Measurements from ENCODE around the gene PCGF3. TPM values are rescaled to one million over a fixed set of nuclear protein-coding genes. Genes with fewer than 3 reads are reported as not detected.
"Not testable (repeated sequence)": the region's sequence is repeated elsewhere in the genome, so short reads cannot be mapped to it uniquely, and the experiment has no call there.

Gene PCGF3
- total RNA-seq, 1 experiment from 2014 or later, result 31.5 TPM

- CTCF ChIA-PET, result no interaction called here
- no TSS peak for BruUV-seq (replicated peaks)
Measured at GRCh38 chr4:729336-730315, 24.0 kb downstream of the PCGF3 start.

GRCh38 chr4:730511-730910 is 24.9 kb downstream of the PCGF3 start:
- H3K4me1 ChIP-seq (ENCODE audit: insufficient read depth, low read length), result no peaks in the 10 kb centered on the region
- H3K27me3 ChIP-seq (ENCODE audit: low read length), result no peaks in the 10 kb centered on the region

More at GRCh38 chr4:729336-730315, 24.0 kb downstream of the PCGF3 start:
- H3K4me1 ChIP-seq (ENCODE audit: insufficient read depth, low read length), result no peaks in the 10 kb centered on the region
- H3K9me3 ChIP-seq (ENCODE audit: low read length), result no peaks in the 10 kb centered on the region
- no peak overlapping the region for H3K4me3 ChIP-seq (ENCODE audit: low read length)
- H2AFZ ChIP-seq (ENCODE audit: low read length), result no peak overlapping the region
- POLR2A ChIA-PET (ENCODE audit: unreplicated experiment), result no interaction called here
- DNase-seq (no peak), ATAC-seq (no peak)
- no peak overlapping the region for H3K4me2 ChIP-seq (ENCODE audit: low read length)
- no peak overlapping the region for H3K9ac ChIP-seq (ENCODE audit: low read length)
- H3K36me3 ChIP-seq (ENCODE audit: low read depth, low read length), result peaks cover 4% of the 10 kb centered on the region
- H3K9me2 ChIP-seq (replicated peaks; ENCODE audit: low read length), result no peaks in the 10 kb centered on the region
- intact Hi-C loops (cut with micrococcal nuclease), result no loop called here
- peaks cover 14% of the 10 kb centered on the region for H3K79me2 ChIP-seq (ENCODE audit: low read length)
- H4K20me1 ChIP-seq (ENCODE audit: low read length), result no peaks in the 10 kb centered on the region
- no peak overlapping the region for H3K27ac ChIP-seq (ENCODE audit: low read length)
- H3K27me3 ChIP-seq (ENCODE audit: low read length), result no peaks in the 10 kb centered on the region
- no peaks in the 10 kb centered on the region for H3F3A ChIP-seq (ENCODE audit: low read length, unreplicated experiment)
- TF ChIP-seq EZH2 (IDR thresholded peaks at IDR 0.05; ENCODE audit: low read length, unreplicated experiment) (no peak), EZH2phosphoT487 (IDR thresholded peaks at IDR 0.05; ENCODE audit: borderline replicate concordance, low read length) (no peak), CTCF (conservative IDR thresholded peaks at IDR 0.05; ENCODE audit: low read depth, low read length) (no peak)

GRCh38 chr4:730946-731904 is 25.6 kb downstream of the PCGF3 start:
- CTCF ChIA-PET; H4K20me1 ChIP-seq (ENCODE audit: low read length): not testable (repeated sequence)

More at GRCh38 chr4:730511-730910, 24.9 kb downstream of the PCGF3 start:
- Histone ChIP-seq H4K20me1 (ENCODE audit: low read length) (no peaks in the 10 kb centered on the region), H3K9me2 (replicated peaks; ENCODE audit: low read length) (no peaks in the 10 kb centered on the region), H3K36me3 (ENCODE audit: low read depth, low read length) (peaks cover 7% of the 10 kb centered on the region), H3K79me2 (ENCODE audit: low read length) (peaks cover 14% of the 10 kb centered on the region), H3K9me3 (ENCODE audit: low read length) (no peaks in the 10 kb centered on the region), H3K9ac (ENCODE audit: low read length) (no peak overlapping the region), H3K27ac (ENCODE audit: low read length) (no peak overlapping the region), H2AFZ (ENCODE audit: low read length) (no peak overlapping the region), H3K4me2 (ENCODE audit: low read length) (no peak overlapping the region), H3K4me3 (ENCODE audit: low read length) (no peak overlapping the region), H3F3A (ENCODE audit: low read length, unreplicated experiment) (no peaks in the 10 kb centered on the region)
- no peak for ATAC-seq
- BruUV-seq (replicated peaks), result no TSS peak
- intact Hi-C loops (cut with micrococcal nuclease), result no loop called here
- TF ChIP-seq CTCF (conservative IDR thresholded peaks at IDR 0.05; ENCODE audit: low read depth, low read length), result no peak
- TF ChIP-seq EZH2 (IDR thresholded peaks at IDR 0.05; ENCODE audit: low read length, unreplicated experiment), result no peak
- TF ChIP-seq EZH2phosphoT487 (IDR thresholded peaks at IDR 0.05; ENCODE audit: borderline replicate concordance, low read length), result no peak
- ChIA-PET CTCF (no interaction called here), POLR2A (ENCODE audit: unreplicated experiment) (no interaction called here)
- DNase-seq, result no peak

GRCh38 chr4:731954-732353 is 26.3 kb downstream of the PCGF3 start:
- CTCF ChIA-PET; H3K4me1 ChIP-seq (ENCODE audit: insufficient read depth, low read length); BruUV-seq (replicated peaks); H3K79me2 ChIP-seq (ENCODE audit: low read length); H3K9ac ChIP-seq (ENCODE audit: low read length); H3K4me2 ChIP-seq (ENCODE audit: low read length); H2AFZ ChIP-seq (ENCODE audit: low read length); H3K4me3 ChIP-seq (ENCODE audit: low read length); H3K27me3 ChIP-seq (ENCODE audit: low read length); H3K9me3 ChIP-seq (ENCODE audit: low read length); H3K27ac ChIP-seq (ENCODE audit: low read length); intact Hi-C loops (cut with micrococcal nuclease); H4K20me1 ChIP-seq (ENCODE audit: low read length); H3K9me2 ChIP-seq (replicated peaks; ENCODE audit: low read length); ATAC-seq; H3F3A ChIP-seq (ENCODE audit: low read length, unreplicated experiment); DNase-seq; POLR2A ChIA-PET (ENCODE audit: unreplicated experiment); H3K36me3 ChIP-seq (ENCODE audit: low read depth, low read length): not testable (repeated sequence)

More at GRCh38 chr4:730946-731904, 25.6 kb downstream of the PCGF3 start:
- H3K4me2 ChIP-seq (ENCODE audit: low read length); H3K9me2 ChIP-seq (replicated peaks; ENCODE audit: low read length); ATAC-seq; H3K27me3 ChIP-seq (ENCODE audit: low read length); BruUV-seq (replicated peaks); POLR2A ChIA-PET (ENCODE audit: unreplicated experiment); intact Hi-C loops (cut with micrococcal nuclease); H2AFZ ChIP-seq (ENCODE audit: low read length); H3K9me3 ChIP-seq (ENCODE audit: low read length); DNase-seq; H3K9ac ChIP-seq (ENCODE audit: low read length); H3K4me1 ChIP-seq (ENCODE audit: insufficient read depth, low read length); H3K36me3 ChIP-seq (ENCODE audit: low read depth, low read length); H3K27ac ChIP-seq (ENCODE audit: low read length); H3K4me3 ChIP-seq (ENCODE audit: low read length); H3F3A ChIP-seq (ENCODE audit: low read length, unreplicated experiment): not testable (repeated sequence)
- peaks cover 10% of the 10 kb centered on the region for H3K79me2 ChIP-seq (ENCODE audit: low read length)
